Activated CD8-positive, alpha-beta T cell treated with anti-CD3 and anti-CD28 coated beads for 36 hours (primary cell): Measurements from ENCODE around the gene MSL1. TPM values are rescaled to one million over a fixed set of nuclear protein-coding genes. Genes with fewer than 3 reads are reported as not detected.

Experiments used
- microRNA-seq: library from miRNA; unstranded; fragments of <30 nt; microRNA quantifications from one replicate; pipeline ENCODE4 v1.2.0, GENCODE V29; 2022; ENCODE audit warnings: borderline microRNAs expressed, borderline replicate concordance
- total RNA-seq, 2 experiments: library from RNA; stranded (reverse); gene quantifications; one replicate each; pipeline ENCODE4 v1.2.3, GENCODE V29; 2021

Gene MSL1
- total RNA-seq, 2 experiments from 2014 or later = 69.0 to 70.1 TPM

Small RNA genes lying within 50 kb of the gene (microRNA-seq; reads per million reads assigned to microRNA genes)
- 3.6 reads per million, percentile 10 among the genes with 10 or more reads in this experiment for gene MIR6866

Other genes with a start within 250 kb of the MSL1 start
- 10 to 100 TPM; 26.9 to 32.5 TPM for gene GSDMB, start 203.3 kb upstream of the MSL1 start, total RNA-seq
- gene ORMDL3, start 194.4 kb upstream of the MSL1 start, total RNA-seq = 10 to 100 TPM; 78.8 to 80.5 TPM
- gene LRRC3C, start 194.2 kb upstream of the MSL1 start, total RNA-seq = not detected
- 1 to 10 TPM; 1.3 to 1.6 TPM for gene GSDMA, start 159.0 kb upstream of the MSL1 start, total RNA-seq
- 100 to 1,000 TPM; 149 to 153 TPM for gene PSMD3, start 141.2 kb upstream of the MSL1 start, total RNA-seq
- gene CSF3, start 106.5 kb upstream of the MSL1 start, total RNA-seq = not detected
- 10 to 100 TPM; 90.2 to 96.4 TPM for gene MED24, start 67.6 kb upstream of the MSL1 start, total RNA-seq
- 10 to 100 TPM; 11.1 to 13.8 TPM for gene THRA, start 59.0 kb upstream of the MSL1 start, total RNA-seq
- 1 to 10 TPM; 6.0 to 6.5 TPM for gene NR1D1, start 21.4 kb upstream of the MSL1 start, total RNA-seq
- gene CASC3, start 18.6 kb downstream of the MSL1 start, total RNA-seq = 10 to 100 TPM; 75.1 to 75.6 TPM
- 1 to 10 TPM; 3.8 to 5.4 TPM for gene RAPGEFL1, start 55.5 kb downstream of the MSL1 start, total RNA-seq
- 10 to 100 TPM; 15.3 to 17.9 TPM for gene WIPF2, start 97.3 kb downstream of the MSL1 start, total RNA-seq
- gene CDC6, start 165.9 kb downstream of the MSL1 start, total RNA-seq = 100 to 1,000 TPM; 110 to 118 TPM
- gene RARA, start 187.2 kb downstream of the MSL1 start, total RNA-seq = 10 to 100 TPM; 34.7 to 36.2 TPM
- gene GJD3, start 242.8 kb downstream of the MSL1 start, total RNA-seq = not detected